IPS DF 6.9 (cell line): Measurements from ENCODE around the gene CBLIF.
"Not testable (repeated sequence)": the region's sequence is repeated elsewhere in the genome, so short reads cannot be mapped to it uniquely, and the experiment has no call there.

Experiments used
- DNase-seq: peaks from one replicate; pipeline ENCODE4 v3.0.0-alpha.2; 2013; ENCODE audit warnings: low read depth, low spot score
- H3K27ac ChIP-seq: one replicate; pipeline ENCODE4 v1.5.1; 2013; ENCODE audit warnings: low read length, control low read depth
- H3K27me3 ChIP-seq: 2 replicates; pipeline ENCODE4 v1.6.1; 2013; ENCODE audit warnings: mild to moderate bottlenecking, low read length; ENCODE audit not compliant: control insufficient read depth, insufficient read depth
- H3K36me3 ChIP-seq: 2 replicates; pipeline ENCODE4 v1.6.1; 2013; ENCODE audit warnings: low read length; ENCODE audit not compliant: control insufficient read depth, insufficient read depth
- H3K4me1 ChIP-seq: 2 replicates; pipeline ENCODE4 v1.6.1; 2013; ENCODE audit warnings: low read length; ENCODE audit not compliant: control insufficient read depth, insufficient read depth
- H3K4me3 ChIP-seq: 2 replicates; pipeline ENCODE4 v1.5.1; 2013; ENCODE audit warnings: mild to moderate bottlenecking, low read length
- H3K9me3 ChIP-seq: 2 replicates; pipeline ENCODE4 v1.6.1; 2013; ENCODE audit warnings: low read length, inconsistent platforms; ENCODE audit not compliant: control insufficient read depth, insufficient read depth
- WGBS: extraction: QIAGEN DNeasy Blood & Tissue Kit; methylation state at CpG from one replicate; pipeline ENCODE4 v1.1.7; 2013; ENCODE audit warnings: mixed read lengths, missing lambda C conversion rate; ENCODE audit not compliant: insufficient read length, insufficient coverage; 5-methylcytosine and 5-hydroxymethylcytosine counted together

CBLIF gene

GRCh38 chr11:59801981-59802638 is 43.2 kb downstream of the CBLIF start:
- no CpG with 5 or more reads among the region's 5 CpGs for WGBS

GRCh38 chr11:59801160-59801706 is 44.1 kb downstream of the CBLIF start:
- DNase-seq, result no peak
- Histone ChIP-seq H3K4me3 (no peak overlapping the region), H3K9me3 (no peaks in the 10 kb centered on the region), H3K4me1 (no peaks in the 10 kb centered on the region), H3K27ac (no peak overlapping the region), H3K36me3 (peaks cover 7% of the 10 kb centered on the region; the same call in 1 of the 2 replicates), H3K27me3 (no peaks in the 10 kb centered on the region)
- no CpG with 5 or more reads among the region's 2 CpGs for WGBS

More at GRCh38 chr11:59801981-59802638, 43.2 kb downstream of the CBLIF start:
- Histone ChIP-seq H3K4me3 (no peak overlapping the region), H3K36me3 (peaks cover 16% of the 10 kb centered on the region; the same call in 1 of the 2 replicates), H3K4me1 (no peaks in the 10 kb centered on the region), H3K9me3 (no peaks in the 10 kb centered on the region), H3K27me3 (no peaks in the 10 kb centered on the region), H3K27ac (no peak overlapping the region)
- DNase-seq, result no peak

- H3K27me3 ChIP-seq, result no peaks in the 10 kb centered on the region
- no peak overlapping the region for H3K4me3 ChIP-seq
- DNase-seq, result no peak
- no peak overlapping the region for H3K27ac ChIP-seq
- peaks cover 9% of the 10 kb centered on the region; the same call in 1 of the 2 replicates for H3K36me3 ChIP-seq
- H3K4me1 ChIP-seq, result no peaks in the 10 kb centered on the region
- WGBS, result no CpG with 5 or more reads among the region's 7 CpGs
- no peaks in the 10 kb centered on the region for H3K9me3 ChIP-seq
Measured at GRCh38 chr11:59800390-59801025, 44.8 kb downstream of the CBLIF start.

GRCh38 chr11:59794417-59794816 is 50.9 kb downstream of the CBLIF start:
- Histone ChIP-seq H3K36me3 (peaks cover 24% of the 10 kb centered on the region), H3K27me3 (no peaks in the 10 kb centered on the region), H3K4me3 (no peak overlapping the region), H3K9me3 (no peaks in the 10 kb centered on the region), H3K27ac (no peak overlapping the region), H3K4me1 (no peaks in the 10 kb centered on the region)
- no CpG with 5 or more reads among the region's 3 CpGs for WGBS
- no peak for DNase-seq

- Histone ChIP-seq H3K36me3 (peaks cover 24% of the 10 kb centered on the region), H3K4me3 (no peak overlapping the region), H3K9me3 (no peaks in the 10 kb centered on the region), H3K27me3 (no peaks in the 10 kb centered on the region), H3K27ac (no peak overlapping the region), H3K4me1 (no peaks in the 10 kb centered on the region)
- no peak for DNase-seq
- no CpG with 5 or more reads among the region's 1 CpG for WGBS
Measured at GRCh38 chr11:59792507-59792906, 52.8 kb downstream of the CBLIF start.

GRCh38 chr11:59791639-59792038 is 53.7 kb downstream of the CBLIF start:
- no peaks in the 10 kb centered on the region for H3K27me3 ChIP-seq
- H3K4me1 ChIP-seq, result no peaks in the 10 kb centered on the region
- no peaks in the 10 kb centered on the region for H3K9me3 ChIP-seq
- DNase-seq, result no peak
- H3K4me3 ChIP-seq, result no peak overlapping the region
- H3K27ac ChIP-seq, result no peak overlapping the region
- no CpG with 5 or more reads among the region's 4 CpGs for WGBS
- peaks cover 24% of the 10 kb centered on the region for H3K36me3 ChIP-seq

- WGBS, result no CpG with 5 or more reads among the region's 3 CpGs
- H3K4me1 ChIP-seq, result no peaks in the 10 kb centered on the region
- no peak overlapping the region for H3K27ac ChIP-seq
- H3K36me3 ChIP-seq, result peaks cover 12% of the 10 kb centered on the region
- H3K9me3 ChIP-seq, result no peaks in the 10 kb centered on the region
- no peak for DNase-seq
- H3K4me3 ChIP-seq, result no peak overlapping the region
- H3K27me3 ChIP-seq, result no peaks in the 10 kb centered on the region
Measured at GRCh38 chr11:59787816-59788215, 57.5 kb downstream of the CBLIF start.

- WGBS, result no CpG with 5 or more reads among the region's 4 CpGs
- no peaks in the 10 kb centered on the region for H3K4me1 ChIP-seq
- H3K36me3 ChIP-seq, result peaks cover 8% of the 10 kb centered on the region
- no peak overlapping the region for H3K27ac ChIP-seq
- DNase-seq, result no peak
- H3K9me3 ChIP-seq, result no peaks in the 10 kb centered on the region
- H3K4me3 ChIP-seq, result no peak overlapping the region
- no peaks in the 10 kb centered on the region for H3K27me3 ChIP-seq
Measured at GRCh38 chr11:59787255-59787588, 58.1 kb downstream of the CBLIF start.

- DNase-seq, result no peak
- H3K4me3 ChIP-seq, result no peak overlapping the region
- no peaks in the 10 kb centered on the region for H3K4me1 ChIP-seq
- WGBS, result no CpG with 5 or more reads among the region's 4 CpGs
- no peak overlapping the region for H3K27ac ChIP-seq
- H3K36me3 ChIP-seq, result peaks cover 2% of the 10 kb centered on the region; the same call in 1 of the 2 replicates
- H3K9me3 ChIP-seq, result no peaks in the 10 kb centered on the region
- H3K27me3 ChIP-seq, result no peaks in the 10 kb centered on the region
Measured at GRCh38 chr11:59785818-59786217, 59.5 kb downstream of the CBLIF start.

- not testable (repeated sequence) for DNase-seq, H3K27me3 ChIP-seq, H3K9me3 ChIP-seq, H3K4me3 ChIP-seq, H3K36me3 ChIP-seq, H3K4me1 ChIP-seq, H3K27ac ChIP-seq
- WGBS, result no CpG with 5 or more reads among the region's 5 CpGs
Measured at GRCh38 chr11:59784441-59784840, 60.9 kb downstream of the CBLIF start.
